Cardiac septum (tissue), 1 donor: ENCODE results near the gene IGFBP4. TPM values are rescaled to one million over a fixed set of nuclear protein-coding genes. Genes with fewer than 3 reads are reported as not detected.

Source experiments
- DNase-seq: peaks from one replicate; pipeline ENCODE4 v3.0.0-alpha.2; 2020; ENCODE audit warnings: low spot score
- intact Hi-C: fragments of 100-400 bp; cut with DNase I; formaldehyde crosslinking; loops from one replicate; pipeline ENCODE4 v1.14.0; 2022
- total RNA-seq: library from RNA; stranded (reverse); fragmentation: NEBNext Ultra II Directional; extraction: Animal tissue kit (Norgen Biotek cat#: 25700); gene quantifications from one replicate; pipeline ENCODE4 v1.2.1, GENCODE V29; 2021
- donor health status: DM: no; HTN: no; CAD: no.

The IGFBP4 gene
- total RNA-seq, 1 donor from 2014 or later: 164 TPM

GRCh38 chr17:40466298-40466971 lies 23.2 kb downstream of the IGFBP4 start:
- intact Hi-C loops: no loop called here
- no peak for DNase-seq

- no peak for DNase-seq
Measured at GRCh38 chr17:40467281-40467867, 24.1 kb downstream of the IGFBP4 start.

GRCh38 chr17:40468560-40468959 lies 25.3 kb downstream of the IGFBP4 start:
- DNase-seq: no peak

More at GRCh38 chr17:40467281-40467867, 24.1 kb downstream of the IGFBP4 start:
- intact Hi-C loops: no loop called here

GRCh38 chr17:40469805-40470675 lies 26.8 kb downstream of the IGFBP4 start:
- intact Hi-C loops: loop anchor here (10.0 kb wide), 1 partner anchor 65 kb away; no protein-coding TSS in a partner anchor
- DNase-seq: no peak

More at GRCh38 chr17:40468560-40468959, 25.3 kb downstream of the IGFBP4 start:
- intact Hi-C loops: no loop called here

GRCh38 chr17:40470932-40471828 lies 27.9 kb downstream of the IGFBP4 start:
- no peak for DNase-seq
- intact Hi-C loops: loop anchor here (10.0 kb wide), 1 partner anchor 66 kb away; no protein-coding TSS in a partner anchor

- DNase-seq: no peak
- intact Hi-C loops: loop anchor here (10.0 kb wide), 1 partner anchor 67 kb away; no protein-coding TSS in a partner anchor
Measured at GRCh38 chr17:40471846-40472732, 28.8 kb downstream of the IGFBP4 start.

- intact Hi-C loops: loop anchor here (10.0 kb wide), 1 partner anchor 68 kb away; no protein-coding TSS in a partner anchor
- DNase-seq: no peak
Measured at GRCh38 chr17:40472733-40473452, 29.6 kb downstream of the IGFBP4 start.

- DNase-seq: no peak
- intact Hi-C loops: loop anchor here (10.0 kb wide), 1 partner anchor 69 kb away; no protein-coding TSS in a partner anchor
Measured at GRCh38 chr17:40473573-40474365, 30.5 kb downstream of the IGFBP4 start.

- intact Hi-C loops: loop anchor here (5.0 to 10.0 kb wide), 2 partner anchors 58 to 70 kb away; no protein-coding TSS in a partner anchor
- DNase-seq: no peak
Measured at GRCh38 chr17:40474419-40475002, 31.3 kb downstream of the IGFBP4 start.

GRCh38 chr17:40475234-40475908 lies 32.1 kb downstream of the IGFBP4 start:
- intact Hi-C loops: loop anchor here (5.0 to 10.0 kb wide), 2 partner anchors 57 to 71 kb away; no protein-coding TSS in a partner anchor
- no peak for DNase-seq

- intact Hi-C loops: loop anchor here (5.0 to 10.0 kb wide), 2 partner anchors 55 to 73 kb away; no protein-coding TSS in a partner anchor
- no peak for DNase-seq
Measured at GRCh38 chr17:40477796-40478195, 34.5 kb downstream of the IGFBP4 start.

GRCh38 chr17:40478486-40478885 lies 35.2 kb downstream of the IGFBP4 start:
- no peak for DNase-seq
- intact Hi-C loops: loop anchor here (5.0 to 10.0 kb wide), 2 partner anchors 54 to 74 kb away; no protein-coding TSS in a partner anchor

- DNase-seq: no peak
- intact Hi-C loops: loop anchor here (5.0 to 10.0 kb wide), 2 partner anchors 52 to 75 kb away; no protein-coding TSS in a partner anchor
Measured at GRCh38 chr17:40479754-40480480, 36.7 kb downstream of the IGFBP4 start.

GRCh38 chr17:40480501-40481003 lies 37.3 kb downstream of the IGFBP4 start:
- intact Hi-C loops: no loop called here
- no peak for DNase-seq
